NB4 (cell line): ENCODE data around the gene NRXN3.

Experiments
- CTCF ChIP-seq: IDR thresholded peaks from one replicate; pipeline ENCODE4 v1.5.1; 2012; ENCODE audit warnings: low read depth, low read length
- MAX ChIP-seq: IDR thresholded peaks from 2 replicates; pipeline ENCODE4 v1.6.1; 2011; ENCODE audit warnings: low read depth, low read length
- MYC ChIP-seq: IDR thresholded peaks from 2 replicates; pipeline ENCODE4 v1.6.1; 2011; ENCODE audit warnings: low read depth, low read length
- POLR2A ChIP-seq: IDR thresholded peaks from 2 replicates; pipeline ENCODE4 v1.6.1; 2011; ENCODE audit warnings: mild to moderate bottlenecking; ENCODE audit not compliant: insufficient read length; ENCODE audit errors: extremely low read depth

GRCh38 chr14:79641371-79641770 is 1471.2 kb downstream of the NRXN3 start:
- no peak for TF ChIP-seq CTCF
- TF ChIP-seq POLR2A = no peak
- no peak for TF ChIP-seq MAX
- TF ChIP-seq MYC = no peak
